GM19328 (cell line): ENCODE results near the gene C1QL2.

ENCODE experiments used
- ATAC-seq: cut with Tn5 transposase; IDR thresholded peaks from one replicate; pipeline ENCODE4 v1.9.1; 2021; ENCODE audit warnings: mild to moderate bottlenecking, moderate library complexity; ENCODE audit not compliant: unreplicated experiment

Gene C1QL2

GRCh38 chr2:119109866-119110265 is 48.7 kb downstream of the C1QL2 start:
- no peak for ATAC-seq

- no peak for ATAC-seq
Measured at GRCh38 chr2:119108186-119108585, 50.4 kb downstream of the C1QL2 start.

DNA sequence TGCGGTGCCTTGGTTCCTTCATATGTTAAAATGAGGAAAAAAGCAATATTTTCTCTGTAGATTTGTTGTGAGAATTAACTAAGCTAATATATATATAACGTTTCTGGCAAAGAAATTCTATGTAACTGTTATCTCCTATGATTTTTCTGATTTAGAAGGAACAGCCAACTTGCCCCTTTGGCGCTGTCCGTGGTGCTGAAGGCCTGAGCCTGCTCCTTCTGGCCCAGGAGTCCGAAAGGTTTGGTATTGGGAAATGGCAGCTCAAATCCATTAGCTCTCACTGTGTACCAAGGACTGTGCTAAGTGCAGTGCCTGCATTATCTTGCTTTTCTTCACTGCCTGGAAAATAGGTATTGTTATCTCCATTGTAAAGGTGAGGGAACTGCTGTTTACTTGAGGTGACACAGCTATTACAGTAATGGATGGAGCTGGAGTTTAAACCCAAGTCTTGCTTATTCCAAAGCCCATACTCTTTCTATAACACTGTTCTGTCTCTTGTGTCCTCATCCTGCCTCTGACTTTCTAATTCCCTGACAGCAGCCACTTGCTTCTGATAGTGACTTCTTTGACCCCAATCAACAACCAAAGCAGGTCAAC is 52.2 kb downstream of the C1QL2 start:
- no peak for ATAC-seq
